ENCODE results near the gene NEURL1B. TPM values are rescaled to one million over a fixed set of nuclear protein-coding genes. Genes with fewer than 3 reads are reported as not detected.

Gene NEURL1B
- total and polyA plus RNA-seq, 2 experiments from 2014 or later = 0.13 to 1.8 TPM

GRCh38 chr5:172679628-172680212, 38.7 kb downstream of the NEURL1B start:
- 83 to 88% methylated on average over 8 of the region's 8 CpGs for WGBS, 2 experiments (ENCODE audit: low coverage in 1 of 2, low lambda C conversion rate in 2 of 2, missing lambda C conversion rate in 2 of 2)
- Histone ChIP-seq H3F3A (ENCODE audit: insufficient read depth) (no peaks in the 10 kb centered on the region), H3K9me3 (ENCODE audit: low read depth) (no peaks in the 10 kb centered on the region)

GRCh38 chr5:172680921-172681320, 39.9 kb downstream of the NEURL1B start:
- in situ Hi-C loops (cut with MboI) = no loop called here
- no peak for DNase-seq
- no peaks in the 10 kb centered on the region for H3F3A ChIP-seq (ENCODE audit: insufficient read depth)
- H3K27ac ChIP-seq = no peak overlapping the region
- H3K79me2 ChIP-seq (ENCODE audit: insufficient read depth) = no peaks in the 10 kb centered on the region
- H3K4me2 ChIP-seq (ENCODE audit: unreplicated experiment) = no peak overlapping the region
- H3K9me3 ChIP-seq (ENCODE audit: low read depth) = no peaks in the 10 kb centered on the region
- no peak overlapping the region for H2AFZ ChIP-seq
- TF ChIP-seq EZH2phosphoT487 (IDR thresholded peaks at IDR 0.05; ENCODE audit: insufficient read depth, low read depth) (no peak), EZH2 (IDR thresholded peaks at IDR 0.05; ENCODE audit: insufficient read depth, poor library complexity, severe bottlenecking) (no peak)
- no peaks in the 10 kb centered on the region for H3K4me1 ChIP-seq (ENCODE audit: insufficient read depth)
- H3K27me3 ChIP-seq (replicated peaks; ENCODE audit: insufficient read depth) = no peaks in the 10 kb centered on the region
- H3K36me3 ChIP-seq (ENCODE audit: low read depth) = no peaks in the 10 kb centered on the region
- no peaks in the 10 kb centered on the region for H4K20me1 ChIP-seq (ENCODE audit: insufficient read depth)
- WGBS, 2 experiments (ENCODE audit: low coverage in 1 of 2, low lambda C conversion rate in 2 of 2, missing lambda C conversion rate in 2 of 2) = 94 to 95% methylated on average over 5 of the region's 5 CpGs
- no peak overlapping the region for H3K4me3 ChIP-seq
- H3K9ac ChIP-seq = no peak overlapping the region
- H3K9me2 ChIP-seq (ENCODE audit: insufficient read depth) = no peaks in the 10 kb centered on the region

More at GRCh38 chr5:172679628-172680212, 38.7 kb downstream of the NEURL1B start:
- H3K27me3 ChIP-seq (replicated peaks; ENCODE audit: insufficient read depth) = no peaks in the 10 kb centered on the region
- no peak for TF ChIP-seq EZH2phosphoT487 (IDR thresholded peaks at IDR 0.05; ENCODE audit: insufficient read depth, low read depth)
- no peak for TF ChIP-seq EZH2 (IDR thresholded peaks at IDR 0.05; ENCODE audit: insufficient read depth, poor library complexity, severe bottlenecking)
- no peaks in the 10 kb centered on the region for H3K79me2 ChIP-seq (ENCODE audit: insufficient read depth)
- H2AFZ ChIP-seq = no peak overlapping the region
- H3K9ac ChIP-seq = no peak overlapping the region
- H3K36me3 ChIP-seq (ENCODE audit: low read depth) = no peaks in the 10 kb centered on the region
- no peaks in the 10 kb centered on the region for H3K9me2 ChIP-seq (ENCODE audit: insufficient read depth)
- no peak overlapping the region for H3K27ac ChIP-seq
- H3K4me3 ChIP-seq = no peak overlapping the region
- H4K20me1 ChIP-seq (ENCODE audit: insufficient read depth) = no peaks in the 10 kb centered on the region
- in situ Hi-C loops (cut with MboI) = no loop called here
- DNase-seq = no peak
- no peak overlapping the region for H3K4me2 ChIP-seq (ENCODE audit: unreplicated experiment)
- no peaks in the 10 kb centered on the region for H3K4me1 ChIP-seq (ENCODE audit: insufficient read depth)

GRCh38 chr5:172681421-172681820, 40.4 kb downstream of the NEURL1B start:
- WGBS, 2 experiments (ENCODE audit: low coverage in 1 of 2, low lambda C conversion rate in 2 of 2, missing lambda C conversion rate in 2 of 2) = 85 to 87% methylated on average over 4 of the region's 4 CpGs
- no peak overlapping the region for H3K4me2 ChIP-seq (ENCODE audit: unreplicated experiment)
- no peak for DNase-seq
- in situ Hi-C loops (cut with MboI) = no loop called here
- no peaks in the 10 kb centered on the region for H4K20me1 ChIP-seq (ENCODE audit: insufficient read depth)
- no peak overlapping the region for H3K27ac ChIP-seq
- H3K4me3 ChIP-seq = no peak overlapping the region
- H3K4me1 ChIP-seq (ENCODE audit: insufficient read depth) = no peaks in the 10 kb centered on the region
- TF ChIP-seq EZH2 (IDR thresholded peaks at IDR 0.05; ENCODE audit: insufficient read depth, poor library complexity, severe bottlenecking) (no peak), EZH2phosphoT487 (IDR thresholded peaks at IDR 0.05; ENCODE audit: insufficient read depth, low read depth) (no peak)
- no peaks in the 10 kb centered on the region for H3K36me3 ChIP-seq (ENCODE audit: low read depth)
- H3K27me3 ChIP-seq (replicated peaks; ENCODE audit: insufficient read depth) = no peaks in the 10 kb centered on the region
- no peak overlapping the region for H3K9ac ChIP-seq
- H3K79me2 ChIP-seq (ENCODE audit: insufficient read depth) = no peaks in the 10 kb centered on the region
- H3F3A ChIP-seq (ENCODE audit: insufficient read depth) = no peaks in the 10 kb centered on the region
- no peaks in the 10 kb centered on the region for H3K9me2 ChIP-seq (ENCODE audit: insufficient read depth)
- H2AFZ ChIP-seq = no peak overlapping the region
- H3K9me3 ChIP-seq (ENCODE audit: low read depth) = no peaks in the 10 kb centered on the region

GRCh38 chr5:172683264-172683644, 42.2 kb downstream of the NEURL1B start:
- WGBS, 2 experiments (ENCODE audit: low coverage in 1 of 2, low lambda C conversion rate in 2 of 2, missing lambda C conversion rate in 2 of 2) = 42 to 67% methylated on average over 25 to 47 of the region's 47 CpGs
- Histone ChIP-seq H3K27me3 (replicated peaks; ENCODE audit: insufficient read depth) (no peaks in the 10 kb centered on the region), H3K27ac (no peak overlapping the region), H3K4me3 (no peak overlapping the region), H3K9me3 (ENCODE audit: low read depth) (no peaks in the 10 kb centered on the region), H3K4me1 (ENCODE audit: insufficient read depth) (no peaks in the 10 kb centered on the region), H3K4me2 (ENCODE audit: unreplicated experiment) (no peak overlapping the region), H2AFZ (no peak overlapping the region), H3K36me3 (ENCODE audit: low read depth) (no peaks in the 10 kb centered on the region), H3K79me2 (ENCODE audit: insufficient read depth) (no peaks in the 10 kb centered on the region), H4K20me1 (ENCODE audit: insufficient read depth) (no peaks in the 10 kb centered on the region), H3K9me2 (ENCODE audit: insufficient read depth) (no peaks in the 10 kb centered on the region), H3K9ac (no peak overlapping the region), H3F3A (ENCODE audit: insufficient read depth) (no peaks in the 10 kb centered on the region)
- TF ChIP-seq EZH2 (IDR thresholded peaks at IDR 0.05; ENCODE audit: insufficient read depth, poor library complexity, severe bottlenecking) = no peak
- no peak for TF ChIP-seq EZH2phosphoT487 (IDR thresholded peaks at IDR 0.05; ENCODE audit: insufficient read depth, low read depth)
- in situ Hi-C loops (cut with MboI) = no loop called here
- no peak for DNase-seq
